Gastrocnemius medialis (tissue), 4 donors: ENCODE data around the gene CACNA2D1. TPM values are rescaled to one million over a fixed set of nuclear protein-coding genes. Genes with fewer than 3 reads are reported as not detected.
A peak's percentile ranks its signal among the peaks of the same experiment; 100 is the strongest.

Source experiments
- ATAC-seq, 2 donors: fragments of 150-250 bp; one replicate each; pipeline ENCODE4 v1.9.1; 2016
- DNase-seq, 2 donors: peaks; one replicate each; pipeline ENCODE4 v3.0.0-alpha.2; 2019
- H3K27ac ChIP-seq, 4 donors: fragments of 200-600 bp; sonication (generic); 1 replicate in 1 of 4; 2 replicates in 3 of 4; pipeline ENCODE4 v1.5.1; 2016 to 2018; ENCODE audit warnings: mild to moderate bottlenecking in 2 of 4, moderate library complexity in 1 of 4
- H3K27me3 ChIP-seq, 3 donors: fragments of 200-600 bp; sonication (generic) in 2 of 3; 1 replicate in 1 of 3; 2 replicates in 2 of 3; pipeline versions ENCODE4 v1.5.1 to v1.6.0; 2016 to 2019; ENCODE audit warnings: mild to moderate bottlenecking in 1 of 3, moderate library complexity in 1 of 3
- H3K36me3 ChIP-seq, 2 donors: fragments of 200-600 bp; sonication (generic) in 1 of 2; one replicate each; pipeline ENCODE4 v1.5.1; 2017 to 2018
- H3K4me1 ChIP-seq, 2 donors: fragments of 200-600 bp; sonication (generic) in 1 of 2; one replicate each; pipeline ENCODE4 v1.5.1; 2016 to 2017; ENCODE audit warnings: mild to moderate bottlenecking in 2 of 2
- H3K4me3 ChIP-seq, 4 donors: fragments of 200-600 bp; sonication (generic) in 3 of 4; 1 replicate in 1 of 4; 2 replicates in 3 of 4; pipeline ENCODE4 v1.5.1; 2016 to 2019; ENCODE audit warnings: mild to moderate bottlenecking in 2 of 4
- H3K9me3 ChIP-seq, 3 donors: fragments of 200-600 bp; sonication (generic) in 2 of 3; 1 replicate in 1 of 3; 2 replicates in 2 of 3; pipeline ENCODE4 v1.5.1; 2016 to 2019
- CTCF ChIP-seq, 5 experiments: fragments of 450-650 bp in 3 of 5; fragments of 200-600 bp in 2 of 5; sonication (generic) in 2 of 5; IDR thresholded peaks in 4 of 5; conservative IDR thresholded peaks in 1 of 5; 1 replicate in 4 of 5; 2 replicates in 1 of 5; pipeline ENCODE4 v1.5.1; 2016 to 2019; ENCODE audit warnings: antibody characterized with exemption in 5 of 5, mild to moderate bottlenecking in 3 of 5, moderate library complexity in 3 of 5
- POLR2A ChIP-seq, 2 donors: fragments of 450-650 bp; IDR thresholded peaks; one replicate each; pipeline ENCODE4 v1.6.1; 2017; ENCODE audit warnings: antibody characterized with exemption in 2 of 2, mild to moderate bottlenecking in 2 of 2, moderate library complexity in 2 of 2
- in situ Hi-C, 4 donors: fragments of 200-750 bp; cut with MboI; loops; one replicate each; pipeline versions ENCODE4 v1.15.0 to v1.8.0; 2017; ENCODE audit warnings: low sequenced_read_pairs in 4 of 4
- intact Hi-C: fragments of 100-400 bp; cut with DNase I; formaldehyde crosslinking; loops from one replicate; pipeline ENCODE4 v1.15.1; 2023; ENCODE audit warnings: low total_unique reads
- total RNA-seq, 4 donors: library from RNA; depleted of rRNA; stranded (reverse); fragments of >200 nt; gene quantifications; one replicate each; pipeline versions ENCODE4 v1.1.0 to v1.2.3, GENCODE V29; 2016

The CACNA2D1 gene
- total RNA-seq, 4 donors from 2014 or later = 83.9 to 157 (median 120) TPM

GRCh38 chr7:82266081-82266480 is 177.5 kb downstream of the CACNA2D1 start:
- H3K27me3 ChIP-seq = no peaks in the 10 kb centered on the region
- no peak for DNase-seq
- peak overlapping the region in 3 of 4 donors; percentile 1 to 51 (median 25) for H3K27ac ChIP-seq
- no peaks in the 10 kb centered on the region for H3K36me3 ChIP-seq
- no peaks in the 10 kb centered on the region for H3K9me3 ChIP-seq
- no peak for ATAC-seq
- peaks cover 39 to 52% of the 10 kb centered on the region in 2 donors for H3K4me1 ChIP-seq
- in situ Hi-C loops (no loop called here), intact Hi-C loops (no loop called here)
- TF ChIP-seq POLR2A (IDR thresholded peaks at IDR 0.05) (no peak), CTCF (IDR thresholded peaks at IDR 0.05 in 4 of 5, conservative IDR thresholded peaks at IDR 0.05 in 1 of 5) (no peak)
- H3K4me3 ChIP-seq = no peak overlapping the region

GRCh38 chr7:82264783-82265305 is 178.7 kb downstream of the CACNA2D1 start:
- intact Hi-C loops = no loop called here
- no peaks in the 10 kb centered on the region for H3K27me3 ChIP-seq
- ATAC-seq = no peak

GRCh38 chr7:82263920-82264782 is 179.4 kb downstream of the CACNA2D1 start:
- H3K27me3 ChIP-seq = no peaks in the 10 kb centered on the region
- no peaks in the 10 kb centered on the region for H3K36me3 ChIP-seq
- no peak for ATAC-seq
- in situ Hi-C loops = no loop called here
- H3K9me3 ChIP-seq = no peaks in the 10 kb centered on the region
- H3K4me3 ChIP-seq = no peak overlapping the region
- peaks cover 24 to 35% of the 10 kb centered on the region in 2 donors for H3K4me1 ChIP-seq
- no peak for DNase-seq
- TF ChIP-seq POLR2A (IDR thresholded peaks at IDR 0.05) (no peak), CTCF (IDR thresholded peaks at IDR 0.05 in 4 of 5, conservative IDR thresholded peaks at IDR 0.05 in 1 of 5) (no peak)
- intact Hi-C loops = no loop called here
- H3K27ac ChIP-seq = peak overlapping the region in 2 of 4 donors; percentile 29 to 32

More at GRCh38 chr7:82264783-82265305, 178.7 kb downstream of the CACNA2D1 start:
- TF ChIP-seq POLR2A (IDR thresholded peaks at IDR 0.05) = no peak
- no peak for TF ChIP-seq CTCF (IDR thresholded peaks at IDR 0.05 in 4 of 5, conservative IDR thresholded peaks at IDR 0.05 in 1 of 5)
- in situ Hi-C loops = no loop called here
- no peak for DNase-seq
- Histone ChIP-seq H3K9me3 (no peaks in the 10 kb centered on the region), H3K36me3 (no peaks in the 10 kb centered on the region), H3K4me3 (no peak overlapping the region), H3K27ac (peak overlapping the region in 2 of 4 donors; percentile 29 to 32), H3K4me1 (peaks cover 31 to 42% of the 10 kb centered on the region in 2 donors)

GRCh38 chr7:82258181-82258580 is 185.4 kb downstream of the CACNA2D1 start:
- no peaks in the 10 kb centered on the region for H3K36me3 ChIP-seq
- H3K9me3 ChIP-seq = no peaks in the 10 kb centered on the region
- no peak for ATAC-seq
- TF ChIP-seq CTCF (IDR thresholded peaks at IDR 0.05 in 4 of 5, conservative IDR thresholded peaks at IDR 0.05 in 1 of 5) (no peak), POLR2A (IDR thresholded peaks at IDR 0.05) (no peak)
- in situ Hi-C loops (no loop called here), intact Hi-C loops (no loop called here)
- H3K27me3 ChIP-seq = no peaks in the 10 kb centered on the region
- H3K4me1 ChIP-seq = peaks cover 12 to 36% of the 10 kb centered on the region in 2 donors
- no peak overlapping the region for H3K4me3 ChIP-seq
- no peak for DNase-seq
- H3K27ac ChIP-seq = peak overlapping the region in 2 of 4 donors; percentile 6 to 46
